Parathyroid adenoma (tissue), 2 donors: Measurements from ENCODE around the gene DLG2.

Experiments used
- H2AFZ ChIP-seq: fragments of 300-600 bp; sonication (generic); one replicate; pipeline ENCODE4 v1.7.0; 2017; ENCODE audit warnings: antibody characterized with exemption, mild to moderate bottlenecking
- H3K27ac ChIP-seq: fragments of 300-600 bp; sonication (generic); one replicate; pipeline ENCODE4 v1.7.0; 2017
- H3K27me3 ChIP-seq: fragments of 300-600 bp; sonication (generic); one replicate; pipeline ENCODE4 v1.7.0; 2017; ENCODE audit warnings: low read length; ENCODE audit not compliant: control insufficient read depth, insufficient read depth
- H3K36me3 ChIP-seq: fragments of 300-600 bp; sonication (generic); one replicate; pipeline ENCODE4 v1.7.0; 2017; ENCODE audit warnings: low read length; ENCODE audit not compliant: control insufficient read depth, insufficient read depth
- H3K4me1 ChIP-seq: fragments of 300-600 bp; sonication (generic); one replicate; pipeline ENCODE4 v1.7.0; 2017; ENCODE audit warnings: control low read depth
- H3K4me2 ChIP-seq: fragments of 300-600 bp; sonication (generic); one replicate; pipeline ENCODE4 v1.7.0; 2017; ENCODE audit warnings: low read length
- H3K4me3 ChIP-seq: fragments of 300-600 bp; sonication (generic); one replicate; pipeline ENCODE4 v1.7.0; 2017; ENCODE audit warnings: low read depth, low read length
- H3K79me2 ChIP-seq: fragments of 300-600 bp; sonication (generic); one replicate; pipeline ENCODE4 v1.7.0; 2017; ENCODE audit warnings: control low read depth
- H3K9ac ChIP-seq: fragments of 300-600 bp; sonication (generic); one replicate; pipeline ENCODE4 v1.7.0; 2017; ENCODE audit warnings: mild to moderate bottlenecking
- H3K9me3 ChIP-seq: fragments of 300-600 bp; sonication (generic); one replicate; pipeline ENCODE4 v1.7.0; 2017; ENCODE audit warnings: low read length; ENCODE audit not compliant: control insufficient read depth
- CTCF ChIP-seq: fragments of 300-600 bp; sonication (generic); IDR thresholded peaks from one replicate; pipeline ENCODE4 v1.7.0; 2017; ENCODE audit warnings: antibody characterized with exemption, mild to moderate bottlenecking
- donor health status: primary hyperparathyroidism.

DLG2 gene

GRCh38 chr11:83766932-83767331, 1860.2 kb downstream of the DLG2 start:
- H3K9ac ChIP-seq = no peak overlapping the region
- H3K9me3 ChIP-seq = no peaks in the 10 kb centered on the region

GRCh38 chr11:83764643-83765042, 1862.5 kb downstream of the DLG2 start:
- Histone ChIP-seq H3K9ac (no peak overlapping the region), H3K9me3 (no peaks in the 10 kb centered on the region), H3K27me3 (no peaks in the 10 kb centered on the region), H2AFZ (no peak overlapping the region), H3K27ac (no peak overlapping the region), H3K4me3 (no peak overlapping the region), H3K4me1 (no peaks in the 10 kb centered on the region), H3K4me2 (no peak overlapping the region), H3K79me2 (no peaks in the 10 kb centered on the region), H3K36me3 (no peaks in the 10 kb centered on the region)
- no peak for TF ChIP-seq CTCF

More at GRCh38 chr11:83766932-83767331, 1860.2 kb downstream of the DLG2 start:
- no peaks in the 10 kb centered on the region for H3K27me3 ChIP-seq
- no peak overlapping the region for H3K4me2 ChIP-seq
- no peaks in the 10 kb centered on the region for H3K36me3 ChIP-seq
- H2AFZ ChIP-seq = no peak overlapping the region
- no peak overlapping the region for H3K4me3 ChIP-seq
- H3K79me2 ChIP-seq = no peaks in the 10 kb centered on the region
- no peak for TF ChIP-seq CTCF
- H3K27ac ChIP-seq = no peak overlapping the region
- H3K4me1 ChIP-seq = no peaks in the 10 kb centered on the region

GRCh38 chr11:83760932-83761331, 1866.2 kb downstream of the DLG2 start:
- Histone ChIP-seq H3K9ac (no peak overlapping the region), H3K36me3 (no peaks in the 10 kb centered on the region), H3K27me3 (no peaks in the 10 kb centered on the region), H3K4me1 (no peaks in the 10 kb centered on the region), H3K79me2 (no peaks in the 10 kb centered on the region), H3K4me2 (no peak overlapping the region), H3K9me3 (no peaks in the 10 kb centered on the region), H3K27ac (no peak overlapping the region), H3K4me3 (no peak overlapping the region), H2AFZ (no peak overlapping the region)
- no peak for TF ChIP-seq CTCF

- no peaks in the 10 kb centered on the region for H3K36me3 ChIP-seq
- no peaks in the 10 kb centered on the region for H3K79me2 ChIP-seq
- H3K27me3 ChIP-seq = no peaks in the 10 kb centered on the region
- no peak for TF ChIP-seq CTCF
- no peaks in the 10 kb centered on the region for H3K9me3 ChIP-seq
- H2AFZ ChIP-seq = no peak overlapping the region
- no peaks in the 10 kb centered on the region for H3K4me1 ChIP-seq
- H3K27ac ChIP-seq = no peak overlapping the region
- no peak overlapping the region for H3K4me2 ChIP-seq
- H3K9ac ChIP-seq = no peak overlapping the region
- H3K4me3 ChIP-seq = no peak overlapping the region
These were observed 1868.0 kb downstream of the DLG2 start for GRCh38 chr11:83759148-83759547.

- Histone ChIP-seq H3K36me3 (no peaks in the 10 kb centered on the region), H3K9me3 (no peaks in the 10 kb centered on the region), H3K27ac (no peak overlapping the region), H3K4me2 (no peak overlapping the region), H3K79me2 (no peaks in the 10 kb centered on the region), H3K27me3 (no peaks in the 10 kb centered on the region), H3K9ac (no peak overlapping the region), H3K4me3 (no peak overlapping the region), H3K4me1 (no peaks in the 10 kb centered on the region), H2AFZ (no peak overlapping the region)
- TF ChIP-seq CTCF = no peak
These were observed 1876.1 kb downstream of the DLG2 start for GRCh38 chr11:83751041-83751440.
